DOHH2 (cell line): ENCODE measurements around the gene TRAF5.

ENCODE experiments used
- EZH2phosphoT487 ChIP-seq: fragments of 200-600 bp; sonication (generic); IDR thresholded peaks from 2 replicates; pipeline ENCODE4 v1.6.1; 2017; ENCODE audit warnings: borderline replicate concordance, mild to moderate bottlenecking, antibody characterized with exemption, low read length, moderate library complexity, mixed read lengths
- TF ChIP-seq, protein P1 (sequence below): fragments of 200-600 bp; sonication (generic); IDR thresholded peaks from one replicate; pipeline ENCODE4 v1.5.1; 2014; ENCODE audit warnings: antibody characterized with exemption, mild to moderate bottlenecking, low read depth, low read length; ENCODE audit not compliant: poor library complexity, severe bottlenecking

DNA sequence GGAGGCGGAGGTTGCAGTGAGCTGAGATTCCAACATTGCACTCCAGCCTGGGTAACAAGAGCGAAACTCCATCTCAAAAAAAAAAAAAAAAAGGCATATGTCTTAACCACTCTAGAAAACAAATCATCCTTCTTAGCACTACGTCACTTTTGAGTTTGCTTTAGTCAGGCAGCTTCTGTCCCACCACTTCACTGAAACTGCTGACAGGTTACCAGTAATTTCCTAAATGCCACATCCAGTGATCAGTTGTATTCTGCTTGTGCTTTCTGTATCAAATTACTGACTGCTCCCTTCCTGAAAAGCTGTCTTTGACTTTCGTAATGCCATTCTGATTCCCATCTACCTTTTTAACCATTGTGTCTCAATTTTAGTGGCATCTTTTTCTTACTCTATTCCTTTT, 45.7 kb upstream of the TRAF5 start:
- TF ChIP-seq EZH2phosphoT487: no peak
- TF ChIP-seq, protein P1, sequence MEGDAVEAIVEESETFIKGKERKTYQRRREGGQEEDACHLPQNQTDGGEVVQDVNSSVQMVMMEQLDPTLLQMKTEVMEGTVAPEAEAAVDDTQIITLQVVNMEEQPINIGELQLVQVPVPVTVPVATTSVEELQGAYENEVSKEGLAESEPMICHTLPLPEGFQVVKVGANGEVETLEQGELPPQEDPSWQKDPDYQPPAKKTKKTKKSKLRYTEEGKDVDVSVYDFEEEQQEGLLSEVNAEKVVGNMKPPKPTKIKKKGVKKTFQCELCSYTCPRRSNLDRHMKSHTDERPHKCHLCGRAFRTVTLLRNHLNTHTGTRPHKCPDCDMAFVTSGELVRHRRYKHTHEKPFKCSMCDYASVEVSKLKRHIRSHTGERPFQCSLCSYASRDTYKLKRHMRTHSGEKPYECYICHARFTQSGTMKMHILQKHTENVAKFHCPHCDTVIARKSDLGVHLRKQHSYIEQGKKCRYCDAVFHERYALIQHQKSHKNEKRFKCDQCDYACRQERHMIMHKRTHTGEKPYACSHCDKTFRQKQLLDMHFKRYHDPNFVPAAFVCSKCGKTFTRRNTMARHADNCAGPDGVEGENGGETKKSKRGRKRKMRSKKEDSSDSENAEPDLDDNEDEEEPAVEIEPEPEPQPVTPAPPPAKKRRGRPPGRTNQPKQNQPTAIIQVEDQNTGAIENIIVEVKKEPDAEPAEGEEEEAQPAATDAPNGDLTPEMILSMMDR: no peak
